T follicular helper cell (primary cell): ENCODE measurements around the gene MRPL12.
"Not testable (repeated sequence)": the region's sequence is repeated elsewhere in the genome, so short reads cannot be mapped to it uniquely, and the experiment has no call there.

Experiments used
- DNase-seq: peaks from one replicate; pipeline ENCODE4 v3.0.0-alpha.2; 2020; ENCODE audit warnings: low read depth

Gene MRPL12

GRCh38 chr17:81716674-81716996 lies 13.5 kb downstream of the MRPL12 start:
- no peak for DNase-seq

- DNase-seq: no peak
Observed at GRCh38 chr17:81717049-81717765, 14.0 kb downstream of the MRPL12 start.

- DNase-seq: no peak
Observed at GRCh38 chr17:81717766-81718089, 14.6 kb downstream of the MRPL12 start.

GRCh38 chr17:81719410-81720266 lies 16.5 kb downstream of the MRPL12 start:
- no peak for DNase-seq

- DNase-seq: no peak
Observed at GRCh38 chr17:81720267-81721071, 17.3 kb downstream of the MRPL12 start.

GRCh38 chr17:81722184-81723120 lies 19.3 kb downstream of the MRPL12 start:
- no peak for DNase-seq

GRCh38 chr17:81723651-81724209 lies 20.6 kb downstream of the MRPL12 start:
- DNase-seq: no peak

GRCh38 chr17:81725439-81725838 lies 22.3 kb downstream of the MRPL12 start:
- no peak for DNase-seq

GRCh38 chr17:81726004-81726403 lies 22.8 kb downstream of the MRPL12 start:
- no peak for DNase-seq

GRCh38 chr17:81727324-81728031 lies 24.3 kb downstream of the MRPL12 start:
- DNase-seq: no peak

GRCh38 chr17:81733507-81734404 lies 30.6 kb downstream of the MRPL12 start:
- no peak for DNase-seq

GRCh38 chr17:81734405-81735263 lies 31.5 kb downstream of the MRPL12 start:
- no peak for DNase-seq

GRCh38 chr17:81735264-81736102 lies 32.3 kb downstream of the MRPL12 start:
- DNase-seq: no peak

GRCh38 chr17:81737947-81738800 lies 35.0 kb downstream of the MRPL12 start:
- DNase-seq: no peak

GRCh38 chr17:81738801-81739393 lies 35.7 kb downstream of the MRPL12 start:
- no peak for DNase-seq

- not testable (repeated sequence) for DNase-seq
Observed at GRCh38 chr17:81739593-81739992, 36.4 kb downstream of the MRPL12 start.
